ENCODE results near the gene THRB.

The THRB gene

GRCh38 chr3:24166515-24166914 lies 328.1 kb downstream of the THRB start:
- Mint-ChIP-seq H3K27me3 (no peaks in the 10 kb centered on the region), H3K4me1 (ENCODE audit: low read depth) (no peaks in the 10 kb centered on the region), H3K9me3 (no peaks in the 10 kb centered on the region), H3K27ac (no peak overlapping the region), H3K4me3 (no peak overlapping the region), H3K36me3 (ENCODE audit: low read depth) (no peaks in the 10 kb centered on the region)

GRCh38 chr3:24165603-24165982 lies 329.1 kb downstream of the THRB start:
- H3K4me3 Mint-ChIP-seq: no peak overlapping the region
- no peak overlapping the region for H3K27ac Mint-ChIP-seq
- no peaks in the 10 kb centered on the region for H3K36me3 Mint-ChIP-seq (ENCODE audit: low read depth)
- H3K4me1 Mint-ChIP-seq (ENCODE audit: low read depth): no peaks in the 10 kb centered on the region
- H3K27me3 Mint-ChIP-seq: no peaks in the 10 kb centered on the region
- no peaks in the 10 kb centered on the region for H3K9me3 Mint-ChIP-seq

GRCh38 chr3:24164967-24165602 lies 329.6 kb downstream of the THRB start:
- H3K36me3 Mint-ChIP-seq (ENCODE audit: low read depth): no peaks in the 10 kb centered on the region
- H3K4me3 Mint-ChIP-seq: no peak overlapping the region
- H3K4me1 Mint-ChIP-seq (ENCODE audit: low read depth): no peaks in the 10 kb centered on the region
- no peaks in the 10 kb centered on the region for H3K9me3 Mint-ChIP-seq
- peaks cover 2% of the 10 kb centered on the region for H3K27me3 Mint-ChIP-seq
- no peak overlapping the region for H3K27ac Mint-ChIP-seq

GRCh38 chr3:24162929-24163328 lies 331.7 kb downstream of the THRB start:
- Mint-ChIP-seq H3K9me3 (no peaks in the 10 kb centered on the region), H3K4me3 (no peak overlapping the region), H3K36me3 (ENCODE audit: low read depth) (no peaks in the 10 kb centered on the region), H3K4me1 (ENCODE audit: low read depth) (no peaks in the 10 kb centered on the region), H3K27me3 (peaks cover 5% of the 10 kb centered on the region), H3K27ac (no peak overlapping the region)

- H3K27me3 Mint-ChIP-seq: peaks cover 5% of the 10 kb centered on the region
- no peaks in the 10 kb centered on the region for H3K9me3 Mint-ChIP-seq
- no peaks in the 10 kb centered on the region for H3K36me3 Mint-ChIP-seq (ENCODE audit: low read depth)
- no peak overlapping the region for H3K4me3 Mint-ChIP-seq
- H3K4me1 Mint-ChIP-seq (ENCODE audit: low read depth): no peaks in the 10 kb centered on the region
- no peak overlapping the region for H3K27ac Mint-ChIP-seq
Observed at GRCh38 chr3:24161841-24162240, 332.8 kb downstream of the THRB start.

GRCh38 chr3:24160424-24161095 lies 334.1 kb downstream of the THRB start:
- no peaks in the 10 kb centered on the region for H3K4me1 Mint-ChIP-seq (ENCODE audit: low read depth)
- no peaks in the 10 kb centered on the region for H3K36me3 Mint-ChIP-seq (ENCODE audit: low read depth)
- no peaks in the 10 kb centered on the region for H3K9me3 Mint-ChIP-seq
- H3K27me3 Mint-ChIP-seq: peaks cover 8% of the 10 kb centered on the region
- H3K4me3 Mint-ChIP-seq: no peak overlapping the region
- H3K27ac Mint-ChIP-seq: no peak overlapping the region

- H3K27ac Mint-ChIP-seq: no peak overlapping the region
- H3K36me3 Mint-ChIP-seq (ENCODE audit: low read depth): no peaks in the 10 kb centered on the region
- peaks cover 8% of the 10 kb centered on the region for H3K27me3 Mint-ChIP-seq
- H3K9me3 Mint-ChIP-seq: no peaks in the 10 kb centered on the region
- peaks cover 8% of the 10 kb centered on the region for H3K4me1 Mint-ChIP-seq (ENCODE audit: low read depth)
- H3K4me3 Mint-ChIP-seq: no peak overlapping the region
Observed at GRCh38 chr3:24158761-24159454, 335.7 kb downstream of the THRB start.

GRCh38 chr3:24157106-24157505 lies 337.5 kb downstream of the THRB start:
- Mint-ChIP-seq H3K4me1 (ENCODE audit: low read depth) (peaks cover 13% of the 10 kb centered on the region), H3K36me3 (ENCODE audit: low read depth) (no peaks in the 10 kb centered on the region), H3K27me3 (peaks cover 8% of the 10 kb centered on the region)

GRCh38 chr3:24156466-24156865 lies 338.2 kb downstream of the THRB start:
- Mint-ChIP-seq H3K4me3 (no peak overlapping the region), H3K4me1 (ENCODE audit: low read depth) (peaks cover 13% of the 10 kb centered on the region), H3K36me3 (ENCODE audit: low read depth) (no peaks in the 10 kb centered on the region), H3K27me3 (peaks cover 8% of the 10 kb centered on the region), H3K9me3 (no peaks in the 10 kb centered on the region), H3K27ac (no peak overlapping the region)

More at GRCh38 chr3:24157106-24157505, 337.5 kb downstream of the THRB start:
- Mint-ChIP-seq H3K27ac (no peak overlapping the region), H3K4me3 (no peak overlapping the region), H3K9me3 (no peaks in the 10 kb centered on the region)

- Mint-ChIP-seq H3K36me3 (ENCODE audit: low read depth) (no peaks in the 10 kb centered on the region), H3K9me3 (no peaks in the 10 kb centered on the region), H3K27me3 (peaks cover 8% of the 10 kb centered on the region), H3K27ac (no peak overlapping the region), H3K4me3 (no peak overlapping the region), H3K4me1 (ENCODE audit: low read depth) (peaks cover 13% of the 10 kb centered on the region)
Observed at GRCh38 chr3:24155276-24155675, 339.4 kb downstream of the THRB start.

- Mint-ChIP-seq H3K9me3 (no peaks in the 10 kb centered on the region), H3K36me3 (ENCODE audit: low read depth) (no peaks in the 10 kb centered on the region), H3K4me1 (ENCODE audit: low read depth) (peaks cover 13% of the 10 kb centered on the region), H3K4me3 (no peak overlapping the region), H3K27me3 (peaks cover 4% of the 10 kb centered on the region), H3K27ac (no peak overlapping the region)
Observed at GRCh38 chr3:24154781-24155180, 339.9 kb downstream of the THRB start.

- Mint-ChIP-seq H3K36me3 (ENCODE audit: low read depth) (no peaks in the 10 kb centered on the region), H3K4me3 (no peak overlapping the region), H3K27ac (no peak overlapping the region), H3K4me1 (ENCODE audit: low read depth) (peaks cover 13% of the 10 kb centered on the region), H3K9me3 (no peaks in the 10 kb centered on the region), H3K27me3 (peaks cover 4% of the 10 kb centered on the region)
Observed at GRCh38 chr3:24154013-24154695, 340.5 kb downstream of the THRB start.

- H3K4me1 Mint-ChIP-seq (ENCODE audit: low read depth): peaks cover 13% of the 10 kb centered on the region
- no peak overlapping the region for H3K27ac Mint-ChIP-seq
- peaks cover 4% of the 10 kb centered on the region for H3K27me3 Mint-ChIP-seq
- no peaks in the 10 kb centered on the region for H3K9me3 Mint-ChIP-seq
- H3K4me3 Mint-ChIP-seq: no peak overlapping the region
- no peaks in the 10 kb centered on the region for H3K36me3 Mint-ChIP-seq (ENCODE audit: low read depth)
Observed at GRCh38 chr3:24151594-24151993, 343.1 kb downstream of the THRB start.

- no peak overlapping the region for H3K4me3 Mint-ChIP-seq
- H3K27me3 Mint-ChIP-seq: no peaks in the 10 kb centered on the region
- H3K4me1 Mint-ChIP-seq (ENCODE audit: low read depth): peaks cover 6% of the 10 kb centered on the region
- no peak overlapping the region for H3K27ac Mint-ChIP-seq
- no peaks in the 10 kb centered on the region for H3K36me3 Mint-ChIP-seq (ENCODE audit: low read depth)
- H3K9me3 Mint-ChIP-seq: no peaks in the 10 kb centered on the region
Observed at GRCh38 chr3:24149032-24149431, 345.6 kb downstream of the THRB start.

All from stimulated activated naive CD8-positive, alpha-beta T cell treated with anti-CD3 and anti-CD28 coated beads, Interleukin-15, Interleukin-2, amounts not matched to agents 100 ng/mL and 50 ng/mL, for 24 hours (primary cell).